Suprapubic skin (tissue), 4 donors: ENCODE measurements around the gene TAF3. TPM values are rescaled to one million over a fixed set of nuclear protein-coding genes. Genes with fewer than 3 reads are reported as not detected.
A peak's percentile ranks its signal among the peaks of the same experiment; 100 is the strongest.

Experiments
- DNase-seq, 2 donors: peaks; one replicate each; pipeline ENCODE4 v3.0.0-alpha.2; 2019; ENCODE audit warnings: low spot score in 2 of 2
- H3K27ac ChIP-seq: fragments of 200-600 bp; sonication (generic); one replicate; pipeline ENCODE4 v1.5.1; 2019
- H3K27me3 ChIP-seq: fragments of 200-600 bp; sonication (generic); one replicate; pipeline ENCODE4 v1.5.1; 2019
- H3K36me3 ChIP-seq: fragments of 200-600 bp; sonication (generic); one replicate; pipeline ENCODE4 v1.5.1; 2019
- H3K4me1 ChIP-seq: fragments of 200-600 bp; sonication (generic); one replicate; pipeline ENCODE4 v1.5.1; 2019
- H3K4me3 ChIP-seq: fragments of 200-600 bp; sonication (generic); one replicate; pipeline ENCODE4 v1.5.1; 2019; ENCODE audit warnings: mild to moderate bottlenecking
- H3K9me3 ChIP-seq: fragments of 200-600 bp; sonication (generic); one replicate; pipeline ENCODE4 v1.5.1; 2019
- CTCF ChIP-seq, 2 donors: fragments of 200-600 bp in 1 of 2; fragments of 450-650 bp in 1 of 2; sonication (generic) in 1 of 2; IDR thresholded peaks; one replicate each; pipeline ENCODE4 v1.5.1; 2016 to 2019; ENCODE audit warnings: antibody characterized with exemption in 2 of 2, mild to moderate bottlenecking in 1 of 2, moderate library complexity in 1 of 2
- EP300 ChIP-seq: sonication (generic); formaldehyde crosslinking; IDR thresholded peaks from one replicate; pipeline ENCODE4 v1.6.1; 2017; ENCODE audit warnings: antibody characterized with exemption
- POLR2A ChIP-seq, 2 donors: fragments of 450-650 bp; IDR thresholded peaks; one replicate each; pipeline ENCODE4 v1.6.1; 2017; ENCODE audit warnings: antibody characterized with exemption in 2 of 2, mild to moderate bottlenecking in 2 of 2, moderate library complexity in 2 of 2
- POLR2AphosphoS5 ChIP-seq, 3 donors: sonication (generic); formaldehyde crosslinking; IDR thresholded peaks; one replicate each; pipeline ENCODE4 v1.6.1; 2017; ENCODE audit warnings: antibody characterized with exemption in 3 of 3
- WGBS: methylation state at CpG from one replicate; pipeline ENCODE4 v1.1.5; 2018; 5-methylcytosine and 5-hydroxymethylcytosine counted together
- total RNA-seq, 4 donors: library from RNA; depleted of rRNA; stranded (reverse); fragments of >200 nt; gene quantifications; one replicate each; pipeline ENCODE4 v1.1.0, GENCODE V29; 2016

The TAF3 gene
- total RNA-seq, 4 donors from 2014 or later, result 5.6 to 13.3 (median 10.3) TPM

- H3K9me3 ChIP-seq, result no peaks in the 10 kb centered on the region
- H3K4me1 ChIP-seq, result peaks cover 54% of the 10 kb centered on the region
- peak in 1 of 2 donors; percentile 80 for DNase-seq
- H3K27ac ChIP-seq, result peak overlapping the region; percentile 93
- WGBS, result 9% methylated on average over 8 of the region's 26 CpGs
- peaks cover 2% of the 10 kb centered on the region for H3K36me3 ChIP-seq
- TF ChIP-seq CTCF (IDR thresholded peaks at IDR 0.05), result no peak
- TF ChIP-seq POLR2A (IDR thresholded peaks at IDR 0.05), result no peak
- no peak for TF ChIP-seq EP300
- no peak for TF ChIP-seq POLR2AphosphoS5 (IDR thresholded peaks at IDR 0.05)
- H3K4me3 ChIP-seq, result peak overlapping the region; percentile 98
- H3K27me3 ChIP-seq, result no peaks in the 10 kb centered on the region
Observed at GRCh38 chr10:7787150-7787856, 31.0 kb upstream of the TAF3 start.

- H3K4me1 ChIP-seq, result peaks cover 61% of the 10 kb centered on the region
- WGBS, result 0% methylated on average over 10 of the region's 59 CpGs
- H3K27ac ChIP-seq, result peak within 1 kb of the TSS; percentile 93
- no peaks in the 10 kb centered on the region for H3K9me3 ChIP-seq
- H3K4me3 ChIP-seq, result peak within 1 kb of the TSS; percentile 98
- no peaks in the 10 kb centered on the region for H3K36me3 ChIP-seq
- H3K27me3 ChIP-seq, result no peaks in the 10 kb centered on the region
- peak; percentile 98 for DNase-seq
- TF ChIP-seq EP300 (peak; percentile 9), POLR2A (IDR thresholded peaks at IDR 0.05) (peak; percentile 33 to 84), CTCF (IDR thresholded peaks at IDR 0.05) (no peak), POLR2AphosphoS5 (IDR thresholded peaks at IDR 0.05) (peak in 2 of 3 donors; percentile 43 to 72)
Observed at GRCh38 chr10:7787857-7788638, 30.3 kb upstream of the TAF3 start, which contains the start of the genes ATP5F1C and KIN. TSS of gene ATP5F1C (plus strand) at chr10:7788177. CDS start at chr10:7788208, 31 bp downstream. TSS of gene KIN (minus strand) at chr10:7787993. CDS start at chr10:7787933, 60 bp downstream.

DNA sequence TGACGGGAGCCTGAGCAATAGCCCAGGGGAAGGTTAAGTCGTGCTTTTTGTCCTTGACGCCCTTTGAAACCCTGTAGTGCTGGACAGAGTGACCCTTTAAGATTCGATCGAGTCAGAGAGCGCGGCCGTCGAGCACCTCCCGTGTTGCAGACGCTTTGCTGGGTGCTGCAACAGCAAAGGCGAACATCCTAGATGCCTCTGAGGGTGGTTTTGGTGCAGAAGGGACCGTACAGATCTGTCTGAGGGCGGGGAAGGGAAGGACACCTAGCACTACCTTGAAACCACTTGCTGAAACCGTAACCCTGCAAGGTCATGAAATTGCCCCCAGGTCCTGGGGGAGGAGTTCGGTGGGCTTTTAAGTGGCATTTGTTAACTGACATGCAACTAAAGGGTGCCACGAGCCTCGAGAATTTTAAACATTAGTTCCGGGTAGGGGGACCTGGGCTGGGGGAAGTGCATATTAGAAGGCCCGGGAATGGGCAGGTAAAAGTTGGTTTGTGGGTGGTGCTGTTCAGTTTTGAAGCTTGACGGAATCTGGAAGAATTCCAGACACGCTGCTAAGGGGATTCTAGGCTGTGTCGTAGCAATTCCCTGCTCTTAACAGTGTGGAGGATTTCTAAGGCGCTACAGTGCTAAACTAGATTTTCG lies 29.5 kb upstream of the TAF3 start:
- 1% methylated on average over 24 of the region's 25 CpGs for WGBS
- H3K36me3 ChIP-seq, result no peaks in the 10 kb centered on the region
- H3K9me3 ChIP-seq, result no peaks in the 10 kb centered on the region
- H3K27me3 ChIP-seq, result no peaks in the 10 kb centered on the region
- TF ChIP-seq POLR2A (IDR thresholded peaks at IDR 0.05) (no peak), EP300 (no peak), CTCF (IDR thresholded peaks at IDR 0.05) (no peak), POLR2AphosphoS5 (IDR thresholded peaks at IDR 0.05) (no peak)
- peak overlapping the region; percentile 93 for H3K27ac ChIP-seq
- peak overlapping the region; percentile 98 for H3K4me3 ChIP-seq
- no peak for DNase-seq
- peaks cover 62% of the 10 kb centered on the region for H3K4me1 ChIP-seq

DNA sequence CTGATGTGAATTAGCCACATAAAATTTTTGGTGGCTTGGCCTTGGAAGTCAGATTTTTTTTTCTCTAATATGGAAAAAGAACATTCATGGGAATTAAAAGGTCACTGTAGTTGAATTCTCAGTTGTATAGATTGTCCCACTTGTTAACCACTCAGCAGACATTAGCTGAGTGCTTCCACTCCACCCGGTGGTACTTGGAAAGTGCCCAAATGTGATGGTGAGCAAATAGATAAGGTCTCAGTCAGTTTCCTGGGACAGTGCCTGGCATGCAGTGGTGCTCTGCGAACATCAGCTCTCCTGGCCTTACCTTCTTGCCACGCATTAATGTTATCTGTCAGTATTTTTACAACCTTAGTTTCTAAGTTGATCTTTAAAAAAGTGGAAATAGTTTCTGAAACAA lies 28.9 kb upstream of the TAF3 start:
- Histone ChIP-seq H3K27me3 (no peaks in the 10 kb centered on the region), H3K9me3 (no peaks in the 10 kb centered on the region), H3K4me1 (peaks cover 62% of the 10 kb centered on the region), H3K27ac (no peak overlapping the region), H3K36me3 (no peaks in the 10 kb centered on the region), H3K4me3 (peak overlapping the region; percentile 98)
- 37% methylated on average over 3 of the region's 3 CpGs for WGBS
- DNase-seq, result no peak
- no peak for TF ChIP-seq POLR2AphosphoS5 (IDR thresholded peaks at IDR 0.05)
- no peak for TF ChIP-seq EP300
- no peak for TF ChIP-seq POLR2A (IDR thresholded peaks at IDR 0.05)
- no peak for TF ChIP-seq CTCF (IDR thresholded peaks at IDR 0.05)
